Measurements from ENCODE around the gene ANO10. TPM values are rescaled to one million over a fixed set of nuclear protein-coding genes. Genes with fewer than 3 reads are reported as not detected.

The ANO10 gene
- total RNA-seq, 2 experiments from 2014 or later = 19.9 TPM

DNA sequence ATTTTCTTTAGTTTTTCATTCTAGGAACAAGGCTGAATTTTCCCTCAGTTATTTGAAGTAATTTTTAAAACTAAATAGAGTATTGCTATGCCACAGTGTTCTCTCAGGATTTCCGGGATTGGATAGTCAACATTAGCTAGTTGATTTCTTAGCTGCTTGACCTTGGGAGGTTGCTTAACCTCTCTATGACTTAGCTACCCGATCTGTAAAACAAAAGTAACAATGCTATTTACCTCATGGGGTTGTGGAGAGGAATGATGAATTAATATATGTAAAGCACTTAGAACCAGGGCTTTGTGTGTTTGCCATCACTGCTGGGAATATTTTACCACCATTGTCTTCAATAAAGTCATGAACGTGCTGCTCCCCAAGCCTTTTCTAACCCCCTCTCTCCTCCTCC is 278.0 kb downstream of the ANO10 start:
- no peak for DNase-seq
- Mint-ChIP-seq H3K36me3 (ENCODE audit: low read depth) (peaks cover 95% of the 10 kb centered on the region), H3K4me3 (no peak overlapping the region), H3K27ac (no peak overlapping the region), H3K27me3 (no peaks in the 10 kb centered on the region), H3K4me1 (peaks cover 68% of the 10 kb centered on the region), H3K9me3 (peaks cover 7% of the 10 kb centered on the region)
- CTCF ChIA-PET = interaction anchor here (1.4 kb wide), 1 partner anchor 44 kb away, joined by 3 read pairs; no protein-coding TSS in a partner anchor
- POLR2A ChIA-PET = interaction anchor here (1.5 kb wide), 1 partner anchor 46 kb away, joined by 4 read pairs; no protein-coding TSS in a partner anchor

DNA sequence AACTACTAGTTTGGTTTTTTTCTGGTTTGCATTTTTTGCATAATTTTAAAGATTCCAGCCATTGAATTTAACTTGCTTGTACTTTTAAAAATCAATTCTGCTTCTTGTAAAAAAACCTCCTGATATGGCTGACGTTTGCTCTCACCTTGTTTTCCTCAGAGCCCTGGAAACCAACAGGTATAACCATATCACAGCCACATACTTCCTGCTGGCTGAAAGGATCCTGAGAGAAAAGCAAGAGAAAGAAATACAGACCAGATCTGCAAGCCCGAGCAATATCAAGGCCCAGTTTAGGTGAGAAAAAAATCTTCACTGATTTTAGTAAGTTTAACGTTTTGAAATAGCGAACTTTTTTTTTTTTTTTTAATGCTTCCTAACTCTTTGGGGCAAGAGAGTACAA is 278.6 kb downstream of the ANO10 start:
- no peak for DNase-seq
- ChIA-PET CTCF (no interaction called here), POLR2A (interaction anchor here (1.5 kb wide), 1 partner anchor 46 kb away, joined by 4 read pairs; no protein-coding TSS in a partner anchor)
- Mint-ChIP-seq H3K4me3 (no peak overlapping the region), H3K9me3 (peaks cover 12% of the 10 kb centered on the region), H3K27ac (peak overlapping the region; percentile 3), H3K36me3 (ENCODE audit: low read depth) (peaks cover 95% of the 10 kb centered on the region), H3K4me1 (peaks cover 61% of the 10 kb centered on the region), H3K27me3 (no peaks in the 10 kb centered on the region)

GRCh38 chr3:43341788-43342187 is 280.0 kb downstream of the ANO10 start:
- Mint-ChIP-seq H3K4me3 (no peak overlapping the region), H3K4me1 (peaks cover 49% of the 10 kb centered on the region), H3K36me3 (ENCODE audit: low read depth) (peaks cover 95% of the 10 kb centered on the region), H3K27ac (no peak overlapping the region), H3K27me3 (no peaks in the 10 kb centered on the region), H3K9me3 (peaks cover 16% of the 10 kb centered on the region)
- no peak for DNase-seq
- ChIA-PET CTCF (no interaction called here), POLR2A (no interaction called here)

GRCh38 chr3:43340403-43340802 is 281.4 kb downstream of the ANO10 start:
- peaks cover 36% of the 10 kb centered on the region for H3K4me1 Mint-ChIP-seq
- no peak overlapping the region for H3K27ac Mint-ChIP-seq
- ChIA-PET CTCF (no interaction called here), POLR2A (no interaction called here)
- H3K27me3 Mint-ChIP-seq = no peaks in the 10 kb centered on the region
- no peak for DNase-seq
- peaks cover 96% of the 10 kb centered on the region for H3K36me3 Mint-ChIP-seq (ENCODE audit: low read depth)
- peaks cover 27% of the 10 kb centered on the region for H3K9me3 Mint-ChIP-seq
- H3K4me3 Mint-ChIP-seq = no peak overlapping the region

DNA sequence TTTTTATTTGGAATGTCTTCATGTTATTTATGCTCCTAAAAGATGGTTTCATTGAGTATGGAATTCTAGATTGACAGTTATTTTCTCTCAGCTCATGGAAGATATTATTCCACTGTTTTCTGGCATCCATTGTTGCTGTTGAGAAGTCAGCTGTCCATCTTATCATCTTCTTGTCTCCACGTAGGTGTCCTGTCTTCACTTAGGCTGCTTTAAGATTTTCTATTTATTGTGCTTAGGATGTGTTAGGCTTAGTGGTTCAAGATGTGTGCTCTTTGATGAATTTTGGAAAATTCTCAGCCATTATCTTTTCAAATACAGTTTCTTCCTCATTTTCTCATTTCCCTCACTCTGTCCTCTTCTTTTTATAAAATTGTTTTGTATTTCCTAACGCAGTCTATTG is 283.5 kb downstream of the ANO10 start:
- POLR2A ChIA-PET = interaction anchor here (0.6 kb wide), 1 partner anchor 51 kb away, joined by 3 read pairs; no protein-coding TSS in a partner anchor
- CTCF ChIA-PET = interaction anchor here (2.0 kb wide), 1 partner anchor 176 kb away, joined by 4 read pairs; no protein-coding TSS in a partner anchor
- DNase-seq = no peak
- peaks cover 34% of the 10 kb centered on the region for H3K9me3 Mint-ChIP-seq
- peaks cover 17% of the 10 kb centered on the region for H3K4me1 Mint-ChIP-seq
- no peak overlapping the region for H3K4me3 Mint-ChIP-seq
- no peak overlapping the region for H3K27ac Mint-ChIP-seq
- H3K27me3 Mint-ChIP-seq = no peaks in the 10 kb centered on the region
- H3K36me3 Mint-ChIP-seq (ENCODE audit: low read depth) = peaks cover 93% of the 10 kb centered on the region

- no peak for DNase-seq
- Mint-ChIP-seq H3K36me3 (ENCODE audit: low read depth) (peaks cover 91% of the 10 kb centered on the region), H3K9me3 (peaks cover 38% of the 10 kb centered on the region), H3K4me3 (no peak overlapping the region), H3K27ac (no peak overlapping the region), H3K27me3 (no peaks in the 10 kb centered on the region), H3K4me1 (peaks cover 5% of the 10 kb centered on the region)
- ChIA-PET CTCF (no interaction called here), POLR2A (interaction anchor here (1.0 to 1.7 kb wide), 2 partner anchors 11 to 105 kb away, joined by 3 to 5 read pairs; no protein-coding TSS in a partner anchor)
Measured at GRCh38 chr3:43335799-43336198, 286.0 kb downstream of the ANO10 start.

- ChIA-PET CTCF (no interaction called here), POLR2A (interaction anchor here (1.0 to 1.2 kb wide), 3 partner anchors 12 to 172 kb away, joined by 3 to 5 read pairs (median 3); no protein-coding TSS in a partner anchor)
- no peak for DNase-seq
- H3K27ac Mint-ChIP-seq = no peak overlapping the region
- peaks cover 83% of the 10 kb centered on the region for H3K36me3 Mint-ChIP-seq (ENCODE audit: low read depth)
- peaks cover 36% of the 10 kb centered on the region for H3K9me3 Mint-ChIP-seq
- no peak overlapping the region for H3K4me3 Mint-ChIP-seq
- peaks cover 2% of the 10 kb centered on the region for H3K4me1 Mint-ChIP-seq
- no peaks in the 10 kb centered on the region for H3K27me3 Mint-ChIP-seq
Measured at GRCh38 chr3:43334976-43335375, 286.8 kb downstream of the ANO10 start.

DNA sequence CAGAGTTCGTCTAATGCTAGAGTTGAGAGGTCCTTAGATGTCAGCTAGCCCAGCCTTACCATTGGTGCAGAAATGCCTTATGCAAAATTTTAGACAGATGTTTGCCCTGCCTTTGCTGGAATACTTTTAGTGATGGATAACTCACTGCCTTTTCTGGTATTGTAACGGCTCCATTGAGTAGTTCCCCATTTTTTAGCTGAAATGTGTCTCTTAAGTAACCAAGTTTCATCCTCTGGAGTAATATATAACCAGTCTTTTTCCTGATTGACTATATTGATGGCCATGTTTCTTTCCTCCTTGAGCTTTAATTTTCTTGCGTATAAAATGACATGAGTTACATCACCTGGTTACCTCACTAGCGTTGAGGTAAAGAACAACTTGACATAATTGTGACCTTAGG is 290.4 kb downstream of the ANO10 start:
- ChIA-PET POLR2A (no interaction called here), CTCF (no interaction called here)
- Mint-ChIP-seq H3K36me3 (ENCODE audit: low read depth) (peaks cover 69% of the 10 kb centered on the region), H3K4me1 (peaks cover 18% of the 10 kb centered on the region), H3K27me3 (no peaks in the 10 kb centered on the region), H3K27ac (no peak overlapping the region), H3K4me3 (no peak overlapping the region), H3K9me3 (peaks cover 20% of the 10 kb centered on the region)
- no peak for DNase-seq

DNA sequence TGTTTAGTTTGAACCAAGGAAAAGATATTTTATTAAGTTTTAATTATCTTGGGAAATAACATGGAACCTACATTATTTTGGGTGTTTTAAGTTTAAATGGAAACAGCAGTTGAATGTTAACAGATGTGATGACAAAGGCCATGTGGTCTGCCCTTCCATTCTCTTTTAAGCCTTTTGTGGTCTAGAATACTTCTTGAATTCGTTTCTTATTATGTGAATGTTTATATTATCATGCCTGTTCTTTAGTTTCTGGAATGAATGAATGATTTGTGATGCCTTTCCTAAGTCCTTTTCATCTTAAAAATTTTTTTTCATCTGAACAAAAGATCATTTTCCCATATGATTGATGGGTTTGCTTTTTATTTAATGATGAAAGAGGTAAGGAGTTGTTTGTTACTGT is 290.8 kb downstream of the ANO10 start:
- H3K4me1 Mint-ChIP-seq = peaks cover 22% of the 10 kb centered on the region
- peaks cover 69% of the 10 kb centered on the region for H3K36me3 Mint-ChIP-seq (ENCODE audit: low read depth)
- H3K27ac Mint-ChIP-seq = no peak overlapping the region
- ChIA-PET CTCF (no interaction called here), POLR2A (no interaction called here)
- peaks cover 16% of the 10 kb centered on the region for H3K9me3 Mint-ChIP-seq
- no peak for DNase-seq
- no peaks in the 10 kb centered on the region for H3K27me3 Mint-ChIP-seq
- no peak overlapping the region for H3K4me3 Mint-ChIP-seq

GRCh38 chr3:43328653-43329052 is 293.2 kb downstream of the ANO10 start:
- peaks cover 57% of the 10 kb centered on the region for H3K36me3 Mint-ChIP-seq (ENCODE audit: low read depth)
- no peak overlapping the region for H3K27ac Mint-ChIP-seq
- DNase-seq = no peak
- no peaks in the 10 kb centered on the region for H3K27me3 Mint-ChIP-seq
- peaks cover 29% of the 10 kb centered on the region for H3K4me1 Mint-ChIP-seq
- ChIA-PET POLR2A (no interaction called here), CTCF (no interaction called here)
- H3K4me3 Mint-ChIP-seq = no peak overlapping the region
- peaks cover 6% of the 10 kb centered on the region for H3K9me3 Mint-ChIP-seq

DNA sequence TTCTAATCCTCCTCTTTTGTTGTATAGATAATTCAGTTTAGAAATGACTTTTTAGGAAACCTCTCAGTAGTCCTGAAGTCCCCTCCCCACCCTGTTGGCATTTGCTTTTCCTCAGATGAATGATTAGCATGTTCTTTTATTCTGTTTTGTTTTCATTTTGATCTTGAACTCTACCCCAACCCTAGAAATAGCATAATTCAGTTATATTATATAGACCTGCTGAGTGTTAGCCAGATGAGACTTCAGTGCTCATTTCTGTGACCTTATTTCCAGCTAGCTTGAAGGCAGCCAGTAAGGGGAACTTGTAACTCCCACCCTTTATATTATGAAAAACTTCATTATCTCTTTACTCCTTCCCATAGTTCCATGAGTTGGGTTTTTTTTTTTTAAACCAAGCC is 294.2 kb downstream of the ANO10 start:
- no peaks in the 10 kb centered on the region for H3K27me3 Mint-ChIP-seq
- DNase-seq = no peak
- peaks cover 2% of the 10 kb centered on the region for H3K9me3 Mint-ChIP-seq
- peaks cover 29% of the 10 kb centered on the region for H3K4me1 Mint-ChIP-seq
- ChIA-PET POLR2A (no interaction called here), CTCF (interaction anchor here (1.0 kb wide), 1 partner anchor 55 kb away, joined by 3 read pairs; no protein-coding TSS in a partner anchor)
- H3K4me3 Mint-ChIP-seq = no peak overlapping the region
- H3K27ac Mint-ChIP-seq = no peak overlapping the region
- peaks cover 57% of the 10 kb centered on the region for H3K36me3 Mint-ChIP-seq (ENCODE audit: low read depth)

GRCh38 chr3:43326891-43327581 is 294.8 kb downstream of the ANO10 start:
- Mint-ChIP-seq H3K9me3 (peaks cover 2% of the 10 kb centered on the region), H3K27ac (no peak overlapping the region), H3K4me1 (peaks cover 29% of the 10 kb centered on the region), H3K27me3 (no peaks in the 10 kb centered on the region), H3K4me3 (no peak overlapping the region), H3K36me3 (ENCODE audit: low read depth) (peaks cover 57% of the 10 kb centered on the region)
- ChIA-PET POLR2A (no interaction called here), CTCF (interaction anchor here (1.0 kb wide), 1 partner anchor 56 kb away, joined by 3 read pairs; no protein-coding TSS in a partner anchor)
- no peak for DNase-seq

GRCh38 chr3:43323541-43323940 is 298.3 kb downstream of the ANO10 start:
- ChIA-PET POLR2A (no interaction called here), CTCF (no interaction called here)
- no peak for DNase-seq
- no peaks in the 10 kb centered on the region for H3K27me3 Mint-ChIP-seq
- peaks cover 59% of the 10 kb centered on the region for H3K36me3 Mint-ChIP-seq (ENCODE audit: low read depth)
- peaks cover 2% of the 10 kb centered on the region for H3K9me3 Mint-ChIP-seq
- peaks cover 29% of the 10 kb centered on the region for H3K4me1 Mint-ChIP-seq
- H3K4me3 Mint-ChIP-seq = no peak overlapping the region
- no peak overlapping the region for H3K27ac Mint-ChIP-seq

GRCh38 chr3:43320288-43320687 is 301.5 kb downstream of the ANO10 start:
- CTCF ChIA-PET = interaction anchor here (0.7 kb wide), 1 partner anchor 1539 kb away, joined by 4 read pairs; no protein-coding TSS in a partner anchor
- H3K36me3 Mint-ChIP-seq (ENCODE audit: low read depth) = peaks cover 57% of the 10 kb centered on the region
- POLR2A ChIA-PET = interaction anchor here (0.6 kb wide), 1 partner anchor 264 kb away, joined by 3 read pairs; no protein-coding TSS in a partner anchor
- H3K4me1 Mint-ChIP-seq = peaks cover 17% of the 10 kb centered on the region
- H3K4me3 Mint-ChIP-seq = no peak overlapping the region
- H3K9me3 Mint-ChIP-seq = peaks cover 2% of the 10 kb centered on the region
- no peak for DNase-seq
- no peak overlapping the region for H3K27ac Mint-ChIP-seq
- H3K27me3 Mint-ChIP-seq = no peaks in the 10 kb centered on the region
